IPS DF 6.9 (cell line): ENCODE results near the gene PHC2.

Experiments
- DNase-seq: peaks from one replicate; pipeline ENCODE4 v3.0.0-alpha.2; 2013; ENCODE audit warnings: low read depth, low spot score
- H3K27ac ChIP-seq: one replicate; pipeline ENCODE4 v1.5.1; 2013; ENCODE audit warnings: low read length, control low read depth
- H3K27me3 ChIP-seq: 2 replicates; pipeline ENCODE4 v1.6.1; 2013; ENCODE audit warnings: mild to moderate bottlenecking, low read length; ENCODE audit not compliant: control insufficient read depth, insufficient read depth
- H3K36me3 ChIP-seq: 2 replicates; pipeline ENCODE4 v1.6.1; 2013; ENCODE audit warnings: low read length; ENCODE audit not compliant: control insufficient read depth, insufficient read depth
- H3K4me1 ChIP-seq: 2 replicates; pipeline ENCODE4 v1.6.1; 2013; ENCODE audit warnings: low read length; ENCODE audit not compliant: control insufficient read depth, insufficient read depth
- H3K4me3 ChIP-seq: 2 replicates; pipeline ENCODE4 v1.5.1; 2013; ENCODE audit warnings: mild to moderate bottlenecking, low read length
- H3K9me3 ChIP-seq: 2 replicates; pipeline ENCODE4 v1.6.1; 2013; ENCODE audit warnings: low read length, inconsistent platforms; ENCODE audit not compliant: control insufficient read depth, insufficient read depth
- WGBS: extraction: QIAGEN DNeasy Blood & Tissue Kit; methylation state at CpG from one replicate; pipeline ENCODE4 v1.1.7; 2013; ENCODE audit warnings: mixed read lengths, missing lambda C conversion rate; ENCODE audit not compliant: insufficient read length, insufficient coverage; 5-methylcytosine and 5-hydroxymethylcytosine counted together

PHC2 gene

GRCh38 chr1:33370827-33371226, 60.1 kb downstream of the PHC2 start:
- no peaks in the 10 kb centered on the region for H3K27me3 ChIP-seq
- no CpG with 5 or more reads among the region's 5 CpGs for WGBS

DNA sequence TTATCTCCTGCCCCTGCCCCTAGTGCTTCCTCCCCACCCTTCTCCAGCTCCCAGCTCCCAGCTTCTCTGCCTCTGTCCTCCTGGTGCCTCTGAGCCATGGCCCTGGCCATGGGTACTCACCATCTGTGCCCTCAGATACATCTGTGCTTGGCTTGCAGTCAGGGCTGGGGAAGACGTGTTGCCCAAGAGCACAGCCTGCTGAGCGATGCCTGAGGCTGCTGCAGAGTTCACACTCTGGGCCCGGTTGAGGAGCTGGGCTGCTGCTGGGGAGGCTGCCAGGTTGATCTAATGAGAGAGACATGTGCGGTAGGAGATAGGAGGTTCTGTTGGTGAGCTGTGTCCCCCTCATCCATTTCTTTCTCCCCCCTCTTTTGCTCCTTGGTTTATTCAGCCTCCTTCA, 60.6 kb downstream of the PHC2 start:
- H3K4me1 ChIP-seq = no peaks in the 10 kb centered on the region; the same call in 1 of the 2 replicates
- no peak overlapping the region for H3K4me3 ChIP-seq
- no peak overlapping the region for H3K27ac ChIP-seq
- H3K36me3 ChIP-seq = no peaks in the 10 kb centered on the region
- H3K9me3 ChIP-seq = no peaks in the 10 kb centered on the region
- DNase-seq = no peak
- no CpG with 5 or more reads among the region's 4 CpGs for WGBS
- no peaks in the 10 kb centered on the region for H3K27me3 ChIP-seq

More at GRCh38 chr1:33370827-33371226, 60.1 kb downstream of the PHC2 start:
- DNase-seq = no peak
- Histone ChIP-seq H3K36me3 (no peaks in the 10 kb centered on the region), H3K4me1 (no peaks in the 10 kb centered on the region; the same call in 1 of the 2 replicates), H3K4me3 (no peak overlapping the region), H3K9me3 (no peaks in the 10 kb centered on the region), H3K27ac (no peak overlapping the region)

DNA sequence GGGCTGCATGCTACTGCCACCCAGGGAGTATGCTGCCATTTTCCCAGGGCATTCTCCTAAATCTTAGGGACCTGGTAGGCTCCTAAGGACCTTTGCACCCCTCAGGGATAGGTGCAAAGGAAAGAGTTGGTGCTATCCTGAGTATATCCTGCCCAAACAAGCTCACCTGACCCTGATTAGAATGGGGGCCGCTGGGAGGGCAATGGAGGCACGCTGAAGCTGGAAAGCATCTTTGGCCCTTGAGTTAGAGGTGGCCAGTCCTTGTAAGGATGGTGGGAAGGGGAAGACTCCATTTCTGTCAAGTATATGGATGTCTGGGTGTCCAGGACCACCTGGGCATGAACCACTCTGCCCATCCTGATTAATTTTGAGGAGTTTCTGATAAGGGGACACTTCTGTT, 61.1 kb downstream of the PHC2 start:
- no peak overlapping the region for H3K27ac ChIP-seq
- WGBS = no CpG with 5 or more reads among the region's 2 CpGs
- H3K4me3 ChIP-seq = no peak overlapping the region
- H3K27me3 ChIP-seq = no peaks in the 10 kb centered on the region
- H3K9me3 ChIP-seq = no peaks in the 10 kb centered on the region
- H3K4me1 ChIP-seq = no peaks in the 10 kb centered on the region; the same call in 1 of the 2 replicates
- H3K36me3 ChIP-seq = no peaks in the 10 kb centered on the region
- DNase-seq = no peak

DNA sequence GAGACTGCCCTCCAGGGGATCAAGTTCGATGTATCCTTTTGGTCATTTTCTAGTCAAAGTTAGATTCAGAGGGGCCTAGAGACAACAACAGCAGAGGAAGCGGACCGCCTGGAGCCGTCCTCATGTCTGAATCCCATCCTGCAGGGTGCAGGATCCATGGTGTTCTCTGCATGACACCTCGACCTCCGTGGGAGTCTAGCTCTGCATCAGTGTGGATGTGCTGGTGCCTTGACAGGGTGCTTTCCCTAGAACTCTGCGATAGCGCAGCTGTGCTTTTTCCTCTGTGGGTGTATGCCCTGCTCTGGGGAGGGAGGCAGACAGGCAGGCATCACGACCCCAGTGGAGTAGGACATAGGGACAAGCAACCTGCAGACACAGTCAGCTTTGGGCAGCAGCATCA, 61.8 kb downstream of the PHC2 start:
- Histone ChIP-seq H3K4me1 (peaks cover 4% of the 10 kb centered on the region; the same call in 1 of the 2 replicates), H3K9me3 (no peaks in the 10 kb centered on the region), H3K27me3 (no peaks in the 10 kb centered on the region), H3K4me3 (no peak overlapping the region), H3K27ac (no peak overlapping the region), H3K36me3 (no peaks in the 10 kb centered on the region)
- WGBS = no CpG with 5 or more reads among the region's 9 CpGs
- no peak for DNase-seq

- Histone ChIP-seq H3K36me3 (no peaks in the 10 kb centered on the region), H3K9me3 (no peaks in the 10 kb centered on the region), H3K27ac (no peak overlapping the region), H3K27me3 (no peaks in the 10 kb centered on the region), H3K4me1 (peaks cover 4% of the 10 kb centered on the region; the same call in 1 of the 2 replicates), H3K4me3 (no peak overlapping the region)
- no peak for DNase-seq
- no CpG with 5 or more reads among the region's 15 CpGs for WGBS
These were observed 62.5 kb downstream of the PHC2 start for GRCh38 chr1:33368431-33368830.

DNA sequence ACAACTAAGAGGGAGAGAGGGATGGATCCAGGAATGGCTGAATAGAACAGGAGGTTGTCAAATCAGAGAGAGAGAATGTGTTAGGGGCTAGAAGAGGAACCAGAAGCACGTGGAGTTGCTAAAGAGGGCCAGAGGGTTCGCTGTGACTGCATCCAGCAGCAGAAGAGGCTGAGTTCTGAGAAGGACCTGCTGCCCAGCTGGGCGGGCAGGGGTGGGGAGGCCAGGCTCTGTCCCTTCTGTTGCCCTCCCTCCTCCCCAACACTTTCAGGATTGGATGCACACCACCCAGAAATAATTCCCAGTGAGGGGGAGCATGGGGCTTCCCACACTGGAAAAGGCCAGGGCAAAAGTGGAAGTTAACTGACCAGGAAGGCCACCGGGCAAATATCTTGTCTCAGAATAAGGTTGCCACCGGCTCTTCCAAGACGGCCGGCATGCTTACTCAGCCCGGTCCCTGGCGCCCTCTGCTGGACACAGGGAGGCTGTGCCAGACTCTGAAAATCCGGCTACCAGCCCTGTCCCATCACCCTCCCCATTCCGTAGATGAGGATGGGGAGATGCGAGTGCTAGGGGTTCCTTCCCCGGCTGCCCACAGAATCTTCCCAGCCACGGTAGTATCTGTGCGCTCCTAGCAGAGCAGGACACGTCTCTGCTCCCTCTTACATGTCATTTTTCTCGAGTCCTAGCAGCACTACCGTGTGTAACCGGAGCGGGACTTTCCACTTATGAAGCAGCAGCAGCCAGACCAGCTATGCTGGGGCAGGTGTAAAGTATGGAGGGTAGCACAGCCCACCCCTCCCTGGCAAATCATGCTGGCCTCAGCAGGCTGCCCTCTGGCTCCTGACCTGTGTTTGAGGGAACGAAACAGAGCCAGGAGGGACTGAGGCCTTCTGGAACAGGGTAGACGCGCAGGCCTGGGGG, 63.1 kb downstream of the PHC2 start:
- Histone ChIP-seq H3K9me3 (no peaks in the 10 kb centered on the region), H3K4me1 (peaks cover 6% of the 10 kb centered on the region; the same call in 1 of the 2 replicates), H3K27me3 (no peaks in the 10 kb centered on the region), H3K27ac (no peak overlapping the region), H3K36me3 (no peaks in the 10 kb centered on the region), H3K4me3 (no peak overlapping the region)
- no CpG with 5 or more reads among the region's 23 CpGs for WGBS
- peak; percentile 64 for DNase-seq

DNA sequence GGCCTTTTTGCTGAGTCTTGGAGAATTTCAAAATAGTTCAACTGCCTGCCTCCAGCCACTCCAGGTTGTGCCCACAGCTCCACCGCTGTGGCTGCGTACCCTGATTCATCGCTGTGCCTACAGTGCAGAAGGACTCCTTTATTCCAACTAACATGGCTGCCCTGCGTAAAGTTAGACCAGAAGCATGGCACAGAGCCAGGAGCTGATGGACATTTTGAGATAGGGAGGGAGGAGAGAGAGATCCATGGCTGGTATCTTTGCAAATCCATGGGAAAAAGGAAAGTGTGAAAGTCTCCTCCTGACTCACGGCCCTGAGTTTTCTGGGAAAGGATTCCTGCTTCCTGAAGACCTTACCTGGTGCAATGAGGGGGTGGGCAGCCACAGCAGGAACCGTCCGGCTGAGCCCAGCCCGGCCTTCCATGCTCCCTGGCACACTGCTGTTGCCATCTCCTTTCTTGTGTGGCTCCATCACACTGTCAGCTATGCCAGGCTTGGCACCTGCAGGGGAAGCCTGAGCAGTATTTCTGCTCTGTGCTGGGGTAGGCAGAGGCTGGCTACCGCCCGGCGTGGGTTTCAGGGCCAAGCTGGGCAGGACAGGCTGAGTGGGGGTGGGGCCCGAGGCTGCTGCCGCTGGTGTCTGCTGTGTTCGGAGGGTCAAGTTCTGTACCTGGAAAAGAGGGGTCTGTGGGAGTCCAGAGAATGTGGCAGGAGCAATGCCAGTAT, 64.0 kb downstream of the PHC2 start:
- Histone ChIP-seq H3K27me3 (no peaks in the 10 kb centered on the region), H3K9me3 (no peaks in the 10 kb centered on the region), H3K4me1 (peaks cover 6% of the 10 kb centered on the region; the same call in 1 of the 2 replicates), H3K36me3 (no peaks in the 10 kb centered on the region), H3K27ac (no peak overlapping the region), H3K4me3 (no peak overlapping the region)
- no CpG with 5 or more reads among the region's 14 CpGs for WGBS
- DNase-seq = no peak

DNA sequence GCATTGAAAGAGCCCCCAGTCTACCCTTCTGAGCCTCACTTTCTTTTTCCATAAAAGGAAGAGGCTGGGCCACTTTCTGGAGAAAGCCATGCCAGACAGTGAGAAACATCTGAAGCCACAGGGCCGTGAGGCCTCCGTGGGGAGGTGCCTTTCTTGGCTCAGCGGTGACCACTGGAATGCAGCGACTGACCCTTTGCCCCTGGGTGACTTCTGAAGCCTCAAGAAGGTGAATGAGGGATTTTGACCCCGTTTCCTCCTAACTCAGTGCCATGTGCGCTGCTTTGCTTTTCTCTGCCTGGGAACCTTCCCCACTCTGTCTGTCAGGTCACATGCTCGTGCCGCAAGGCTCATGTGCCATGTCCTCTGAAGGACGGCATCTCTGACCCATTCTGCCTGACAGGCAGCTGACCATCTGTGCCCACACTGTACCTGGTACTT, 65.3 kb downstream of the PHC2 start:
- Histone ChIP-seq H3K4me1 (peaks cover 8% of the 10 kb centered on the region; the same call in 1 of the 2 replicates), H3K27me3 (no peaks in the 10 kb centered on the region), H3K9me3 (no peaks in the 10 kb centered on the region), H3K4me3 (no peak overlapping the region), H3K27ac (no peak overlapping the region), H3K36me3 (no peaks in the 10 kb centered on the region)
- no peak for DNase-seq
- no CpG with 5 or more reads among the region's 9 CpGs for WGBS

DNA sequence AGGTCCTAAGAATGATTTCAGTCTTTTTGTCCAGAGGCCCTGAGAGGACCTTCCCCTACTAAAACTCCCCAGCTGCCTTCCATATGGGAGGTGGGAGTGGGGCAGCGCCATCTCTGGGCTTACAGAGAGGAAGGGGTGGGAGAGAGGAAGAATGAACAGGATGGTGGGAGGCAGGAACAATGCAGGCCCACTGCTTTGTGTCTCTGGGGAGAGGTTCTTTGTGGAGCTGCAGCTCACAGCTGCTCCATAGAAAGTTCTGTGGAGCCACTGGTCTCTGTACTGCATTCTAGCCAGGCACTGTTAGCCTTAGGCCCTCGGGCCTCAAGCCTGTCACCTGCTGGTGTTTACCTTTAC, 66.4 kb downstream of the PHC2 start:
- no peaks in the 10 kb centered on the region for H3K36me3 ChIP-seq
- no peaks in the 10 kb centered on the region for H3K27me3 ChIP-seq
- no peaks in the 10 kb centered on the region for H3K9me3 ChIP-seq
- no peak overlapping the region for H3K4me3 ChIP-seq
- WGBS = no CpG with 5 or more reads among the region's 2 CpGs
- DNase-seq = no peak
- no peak overlapping the region for H3K27ac ChIP-seq
- peaks cover 8% of the 10 kb centered on the region; the same call in 1 of the 2 replicates for H3K4me1 ChIP-seq

GRCh38 chr1:33363470-33363861, 67.4 kb downstream of the PHC2 start:
- Histone ChIP-seq H3K4me3 (no peak overlapping the region), H3K36me3 (no peaks in the 10 kb centered on the region), H3K9me3 (no peaks in the 10 kb centered on the region), H3K4me1 (peaks cover 8% of the 10 kb centered on the region; the same call in 1 of the 2 replicates), H3K27me3 (no peaks in the 10 kb centered on the region), H3K27ac (no peak overlapping the region)
- DNase-seq = no peak
- no CpG with 5 or more reads among the region's 5 CpGs for WGBS
